ENCODE results near the gene SLC25A29.

- TF ChIP-seq CTCF (IDR thresholded peaks at IDR 0.05; ENCODE audit: low read depth, low read length, poor library complexity, severe bottlenecking) (no peak), EZH2phosphoT487 (IDR thresholded peaks at IDR 0.05; ENCODE audit: borderline replicate concordance, low read length) (no peak)
Observed at GRCh38 chr14:100291305-100292075, 14.8 kb downstream of the SLC25A29 start.
